Activated B cell treated with CpG ODN at 0.5 μM for 24 hours (primary cell): ENCODE data around the gene CAMK2A. TPM values are rescaled to one million over a fixed set of nuclear protein-coding genes. Genes with fewer than 3 reads are reported as not detected.

ENCODE experiments used
- ATAC-seq: fragments of 200-7000 bp; cut with Tn5 transposase; one replicate; pipeline ENCODE4 v1.10.0; 2021; ENCODE audit warnings: low read depth, mild to moderate bottlenecking, moderate library complexity
- CTCF ChIA-PET: fragments of 350-600 bp; sonication (Branson Sonifier 250); formaldehyde crosslinking; loops from one replicate; lab custom pipeline; 2021; ENCODE audit warnings: antibody characterized with exemption; lab: Charles Lee
- POLR2A ChIA-PET: fragments of 350-600 bp; sonication (Branson Sonifier 250); formaldehyde crosslinking; loops from one replicate; lab custom pipeline; 2021; ENCODE audit warnings: antibody characterized with exemption; lab: Charles Lee
- DNase-seq: peaks from one replicate; pipeline ENCODE4 v3.0.0; 2022
- H3K27ac Mint-ChIP-seq: one replicate; pipeline ENCODE4 v1.8.0; 2020; ENCODE audit warnings: mixed read lengths
- H3K27me3 Mint-ChIP-seq: one replicate; pipeline ENCODE4 v1.8.0; 2021; ENCODE audit warnings: mixed read lengths
- H3K36me3 Mint-ChIP-seq: one replicate; pipeline ENCODE4 v1.8.0; 2021; ENCODE audit warnings: low read depth, mixed read lengths
- H3K4me1 Mint-ChIP-seq: one replicate; pipeline ENCODE4 v1.8.0; 2021; ENCODE audit warnings: mixed read lengths
- H3K4me3 Mint-ChIP-seq: one replicate; pipeline ENCODE4 v1.8.0; 2020; ENCODE audit warnings: mild to moderate bottlenecking, mixed read lengths
- H3K9me3 Mint-ChIP-seq: one replicate; pipeline ENCODE4 v1.8.0; 2020; ENCODE audit warnings: mixed read lengths
- intact Hi-C: fragments of 100-400 bp; cut with micrococcal nuclease; formaldehyde crosslinking; loops from one replicate; pipeline ENCODE4 v1.15.1; 2024
- total RNA-seq: library from RNA; stranded (reverse); gene quantifications from 2 replicates; pipeline ENCODE4 v1.2.3, GENCODE V29; 2022
- TF ChIP-seq, protein P1 (sequence below): fragments of 200-600 bp; IDR thresholded peaks from one replicate; pipeline ENCODE4 v1.8.0; 2022; ENCODE audit warnings: antibody characterized with exemption, mild to moderate bottlenecking

The CAMK2A gene
- total RNA-seq, 1 donor from 2014 or later: not detected

DNA sequence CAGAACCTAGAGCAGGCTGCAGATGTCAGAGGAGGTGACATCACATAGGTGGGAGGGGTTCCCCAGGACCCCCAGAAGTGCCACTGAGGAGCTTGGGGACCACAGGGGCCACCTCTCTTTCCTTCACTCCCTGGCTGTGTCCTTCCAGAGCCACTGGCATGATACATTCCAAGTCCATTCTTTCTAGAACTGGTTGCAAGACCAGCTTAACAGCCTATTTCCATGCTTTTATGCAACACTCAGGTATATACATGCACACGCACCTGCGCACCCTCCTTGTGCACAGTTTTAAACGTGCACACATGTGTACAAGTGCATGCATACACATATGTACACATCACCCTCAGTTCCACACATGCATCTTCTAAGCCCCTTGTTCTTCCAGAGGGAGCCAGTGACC is 60.0 kb downstream of the CAMK2A start:
- intact Hi-C loops: no loop called here
- CTCF ChIA-PET: no interaction called here
- no peak for DNase-seq

DNA sequence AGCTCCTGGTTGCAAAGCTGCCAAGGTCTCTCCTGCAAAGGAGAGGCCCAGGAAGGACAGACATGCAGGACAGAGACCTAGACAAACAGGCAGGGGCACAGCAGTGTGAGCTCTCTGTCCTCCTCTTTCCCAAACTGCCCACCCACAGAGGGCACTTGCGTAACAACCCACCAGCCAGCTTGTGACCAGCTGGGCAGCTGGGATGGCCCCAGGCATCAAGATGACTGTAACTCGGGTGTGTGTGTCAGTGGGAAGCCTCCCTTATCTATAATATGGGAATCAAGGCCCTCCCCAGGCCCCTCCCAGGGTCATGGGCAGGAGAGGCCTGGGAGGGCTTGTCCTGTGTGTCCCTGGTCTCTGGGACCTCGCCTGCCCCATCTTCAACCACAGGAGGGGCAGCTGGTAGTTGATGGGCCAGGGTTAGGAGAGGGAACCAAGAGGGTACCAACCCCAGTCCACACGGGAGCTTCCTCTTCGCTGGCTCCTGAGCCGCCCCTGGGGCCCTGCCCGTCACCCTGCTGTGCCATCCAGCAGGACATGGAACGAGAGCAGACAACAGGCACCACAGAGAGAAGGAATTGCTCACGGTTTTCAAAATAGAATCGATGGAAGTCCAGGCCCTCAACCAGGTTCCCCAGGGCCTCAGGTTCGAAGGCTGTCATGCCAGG is 61.8 kb downstream of the CAMK2A start:
- H3K27ac Mint-ChIP-seq: no peak overlapping the region
- ChIA-PET CTCF (no interaction called here), POLR2A (no interaction called here)
- intact Hi-C loops: no loop called here
- ATAC-seq (no peak), DNase-seq (no peak)
- no peaks in the 10 kb centered on the region for H3K27me3 Mint-ChIP-seq
- no peaks in the 10 kb centered on the region for H3K9me3 Mint-ChIP-seq
- H3K36me3 Mint-ChIP-seq: no peaks in the 10 kb centered on the region
- H3K4me3 Mint-ChIP-seq: no peak overlapping the region
- TF ChIP-seq, protein P1, sequence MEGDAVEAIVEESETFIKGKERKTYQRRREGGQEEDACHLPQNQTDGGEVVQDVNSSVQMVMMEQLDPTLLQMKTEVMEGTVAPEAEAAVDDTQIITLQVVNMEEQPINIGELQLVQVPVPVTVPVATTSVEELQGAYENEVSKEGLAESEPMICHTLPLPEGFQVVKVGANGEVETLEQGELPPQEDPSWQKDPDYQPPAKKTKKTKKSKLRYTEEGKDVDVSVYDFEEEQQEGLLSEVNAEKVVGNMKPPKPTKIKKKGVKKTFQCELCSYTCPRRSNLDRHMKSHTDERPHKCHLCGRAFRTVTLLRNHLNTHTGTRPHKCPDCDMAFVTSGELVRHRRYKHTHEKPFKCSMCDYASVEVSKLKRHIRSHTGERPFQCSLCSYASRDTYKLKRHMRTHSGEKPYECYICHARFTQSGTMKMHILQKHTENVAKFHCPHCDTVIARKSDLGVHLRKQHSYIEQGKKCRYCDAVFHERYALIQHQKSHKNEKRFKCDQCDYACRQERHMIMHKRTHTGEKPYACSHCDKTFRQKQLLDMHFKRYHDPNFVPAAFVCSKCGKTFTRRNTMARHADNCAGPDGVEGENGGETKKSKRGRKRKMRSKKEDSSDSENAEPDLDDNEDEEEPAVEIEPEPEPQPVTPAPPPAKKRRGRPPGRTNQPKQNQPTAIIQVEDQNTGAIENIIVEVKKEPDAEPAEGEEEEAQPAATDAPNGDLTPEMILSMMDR: no peak
- no peaks in the 10 kb centered on the region for H3K4me1 Mint-ChIP-seq

More for the DNA sequence above, 60.0 kb downstream of the CAMK2A start:
- POLR2A ChIA-PET: no interaction called here
- H3K9me3 Mint-ChIP-seq: no peaks in the 10 kb centered on the region
- ATAC-seq: no peak
- no peak overlapping the region for H3K4me3 Mint-ChIP-seq
- H3K36me3 Mint-ChIP-seq: no peaks in the 10 kb centered on the region
- H3K27me3 Mint-ChIP-seq: no peaks in the 10 kb centered on the region
- no peak overlapping the region for H3K27ac Mint-ChIP-seq
- TF ChIP-seq, protein P1: no peak
- no peaks in the 10 kb centered on the region for H3K4me1 Mint-ChIP-seq

DNA sequence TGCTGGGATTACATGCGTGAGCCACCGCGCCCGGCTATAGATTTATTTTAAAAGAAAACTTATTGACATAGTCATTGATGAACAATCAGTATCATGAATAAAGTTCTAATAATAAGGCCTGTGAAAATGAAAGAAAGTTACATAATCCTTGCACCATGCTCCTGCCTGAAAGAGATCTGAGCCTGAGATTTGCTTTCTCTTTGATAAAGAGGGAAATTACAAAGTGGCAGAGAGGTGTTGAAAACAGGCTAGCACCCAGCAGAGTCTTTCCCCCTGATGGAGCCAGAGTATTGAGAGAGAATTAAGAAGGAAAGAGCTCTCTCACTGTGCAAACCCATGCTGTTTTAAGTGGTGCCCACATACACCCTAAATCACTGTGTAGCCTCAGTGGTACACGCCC is 62.5 kb downstream of the CAMK2A start:
- CTCF ChIA-PET: no interaction called here
- H3K36me3 Mint-ChIP-seq: no peaks in the 10 kb centered on the region
- no peaks in the 10 kb centered on the region for H3K4me1 Mint-ChIP-seq
- DNase-seq (no peak), ATAC-seq (no peak)
- intact Hi-C loops: no loop called here
- H3K27me3 Mint-ChIP-seq: no peaks in the 10 kb centered on the region
- H3K9me3 Mint-ChIP-seq: no peaks in the 10 kb centered on the region
- H3K27ac Mint-ChIP-seq: no peak overlapping the region
- no peak overlapping the region for H3K4me3 Mint-ChIP-seq
- TF ChIP-seq, protein P1: no peak
- POLR2A ChIA-PET: no interaction called here

DNA sequence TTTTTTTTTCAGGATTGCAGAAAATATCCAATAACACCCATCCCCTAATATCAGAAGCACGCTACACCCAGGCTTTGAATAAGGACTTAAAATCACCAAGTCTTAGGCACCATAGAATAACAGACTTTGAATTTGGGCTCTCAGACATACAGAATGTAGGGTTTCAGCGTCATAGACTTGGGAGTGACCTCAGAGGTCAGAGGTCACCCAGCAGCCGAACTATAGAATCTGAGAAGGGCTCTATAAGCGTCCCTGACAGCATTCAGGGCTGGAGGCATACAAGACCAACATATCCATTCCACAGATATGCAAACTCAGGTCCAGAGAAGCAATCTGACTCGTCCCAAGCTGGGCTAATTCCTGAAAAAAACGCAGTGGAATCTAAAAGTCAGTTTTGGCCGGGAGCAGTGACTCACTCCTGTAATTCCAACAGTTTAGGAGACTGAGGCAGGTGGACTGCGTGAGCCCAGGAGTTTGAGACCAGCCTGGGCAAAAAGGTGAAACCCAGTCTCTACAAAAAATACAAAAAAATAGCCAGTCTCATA is 65.0 kb downstream of the CAMK2A start:
- H3K4me1 Mint-ChIP-seq: no peaks in the 10 kb centered on the region
- H3K36me3 Mint-ChIP-seq: no peaks in the 10 kb centered on the region
- ATAC-seq (no peak), DNase-seq (no peak)
- no peak overlapping the region for H3K4me3 Mint-ChIP-seq
- ChIA-PET POLR2A (no interaction called here), CTCF (no interaction called here)
- TF ChIP-seq, protein P1: no peak
- H3K9me3 Mint-ChIP-seq: no peaks in the 10 kb centered on the region
- no peak overlapping the region for H3K27ac Mint-ChIP-seq
- peaks cover 8% of the 10 kb centered on the region for H3K27me3 Mint-ChIP-seq
- intact Hi-C loops: no loop called here

DNA sequence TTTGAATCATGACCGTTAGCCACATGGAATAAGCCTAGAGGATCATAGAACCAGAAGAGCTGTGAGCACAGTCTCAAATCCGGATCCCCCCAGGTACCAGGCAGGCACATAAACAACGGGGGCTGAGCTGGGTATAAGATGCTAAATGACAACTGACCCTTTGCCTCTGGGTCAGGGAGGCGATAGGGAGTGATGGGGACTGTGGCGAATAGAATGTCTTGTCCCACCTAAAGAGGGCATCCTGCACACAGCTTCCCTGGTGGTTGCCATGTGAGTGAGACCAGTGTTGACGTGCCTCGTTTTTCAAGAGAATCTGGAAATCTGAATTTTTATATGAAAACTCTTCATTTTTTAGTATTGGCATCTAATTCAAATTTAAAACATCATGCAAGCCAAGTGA is 66.1 kb downstream of the CAMK2A start:
- peaks cover 8% of the 10 kb centered on the region for H3K27me3 Mint-ChIP-seq
- H3K36me3 Mint-ChIP-seq: no peaks in the 10 kb centered on the region
- ChIA-PET POLR2A (no interaction called here), CTCF (no interaction called here)
- no peak overlapping the region for H3K4me3 Mint-ChIP-seq
- no peak overlapping the region for H3K27ac Mint-ChIP-seq
- ATAC-seq (no peak), DNase-seq (no peak)
- TF ChIP-seq, protein P1: no peak
- intact Hi-C loops: no loop called here
- no peaks in the 10 kb centered on the region for H3K9me3 Mint-ChIP-seq
- H3K4me1 Mint-ChIP-seq: no peaks in the 10 kb centered on the region
